GM23248 (cell line): ENCODE results near the gene TRAPPC12. TPM values are rescaled to one million over a fixed set of nuclear protein-coding genes. Genes with fewer than 3 reads are reported as not detected.

Source experiments
- DNase-seq: peaks from one replicate; pipeline ENCODE4 v3.0.0-alpha.2; 2015
- H2AFZ ChIP-seq: fragments of 200-600 bp; sonication (generic); 2 replicates; pipeline ENCODE4 v1.6.1; 2016; ENCODE audit warnings: antibody characterized with exemption
- H3F3A ChIP-seq: fragments of 200-600 bp; sonication (generic); 2 replicates; pipeline ENCODE4 v1.6.1; 2016; ENCODE audit warnings: mild to moderate bottlenecking, antibody characterized with exemption, mixed run types; ENCODE audit not compliant: insufficient read depth
- H3K27ac ChIP-seq: fragments of 200-600 bp; sonication (generic); 2 replicates; pipeline ENCODE4 v1.5.1; 2016; ENCODE audit warnings: mild to moderate bottlenecking
- H3K27me3 ChIP-seq: fragments of 200-600 bp; sonication (generic); replicated peaks from 2 replicates; pipeline ENCODE4 v1.6.1; 2016; ENCODE audit warnings: mild to moderate bottlenecking; ENCODE audit not compliant: insufficient read depth
- H3K36me3 ChIP-seq: fragments of 200-600 bp; sonication (generic); 2 replicates; pipeline ENCODE4 v1.6.1; 2016; ENCODE audit warnings: low read depth, mild to moderate bottlenecking
- H3K4me1 ChIP-seq: fragments of 200-600 bp; sonication (generic); 2 replicates; pipeline ENCODE4 v1.6.1; 2016; ENCODE audit warnings: mild to moderate bottlenecking; ENCODE audit not compliant: insufficient read depth
- H3K4me2 ChIP-seq: fragments of 200-600 bp; sonication (generic); one replicate; pipeline ENCODE4 v1.6.1; 2016; ENCODE audit warnings: mild to moderate bottlenecking; ENCODE audit not compliant: unreplicated experiment
- H3K4me3 ChIP-seq: fragments of 200-600 bp; sonication (generic); 2 replicates; pipeline ENCODE4 v1.5.1; 2016; ENCODE audit warnings: mild to moderate bottlenecking
- H3K79me2 ChIP-seq: fragments of 200-600 bp; sonication (generic); 2 replicates; pipeline ENCODE4 v1.6.1; 2016; ENCODE audit warnings: mild to moderate bottlenecking; ENCODE audit not compliant: insufficient read depth
- H3K9ac ChIP-seq: fragments of 200-600 bp; sonication (generic); 2 replicates; pipeline ENCODE4 v1.6.1; 2016; ENCODE audit warnings: mild to moderate bottlenecking
- H3K9me2 ChIP-seq: fragments of 200-600 bp; sonication (generic); 2 replicates; pipeline ENCODE4 v1.6.1; 2016; ENCODE audit warnings: mixed run types, mild to moderate bottlenecking, moderate library complexity; ENCODE audit not compliant: insufficient read depth
- H3K9me3 ChIP-seq: fragments of 200-600 bp; sonication (generic); one replicate; pipeline ENCODE4 v1.6.1; 2017; ENCODE audit warnings: low read depth
- H4K20me1 ChIP-seq: fragments of 200-600 bp; sonication (generic); 2 replicates; pipeline ENCODE4 v1.6.0; 2016; ENCODE audit not compliant: insufficient read depth
- EZH2 ChIP-seq: fragments of 200-600 bp; sonication (generic); IDR thresholded peaks from 2 replicates; pipeline ENCODE4 v1.6.1; 2018; ENCODE audit warnings: antibody characterized with exemption, mild to moderate bottlenecking; ENCODE audit not compliant: insufficient read depth, poor library complexity, severe bottlenecking
- EZH2phosphoT487 ChIP-seq: fragments of 200-600 bp; sonication (generic); IDR thresholded peaks from 2 replicates; pipeline ENCODE4 v1.6.1; 2018; ENCODE audit warnings: antibody characterized with exemption, moderate library complexity, mild to moderate bottlenecking, low read depth; ENCODE audit not compliant: insufficient read depth
- WGBS, 2 experiments: methylation state at CpG; one replicate each; pipeline ENCODE4 v1.1.6; 2015 to 2017; ENCODE audit warnings: low lambda C conversion rate in 2 of 2, low coverage in 1 of 2; ENCODE audit errors: missing lambda C conversion rate in 2 of 2; 5-methylcytosine and 5-hydroxymethylcytosine counted together
- in situ Hi-C: fragments of 300-500 bp; cut with MboI; formaldehyde crosslinking; loops from 2 replicates; pipeline ENCODE4 v1.15.0; 2020
- polyA plus RNA-seq: library from polyadenylated mRNA; unstranded; fragments of >200 nt; fragmentation: Nextera tagmentation; extraction: Ambion mirVana; gene quantifications from 2 replicates; pipeline ENCODE4 v1.2.1, GENCODE V29; 2016
- total RNA-seq: library from RNA; depleted of rRNA; stranded (reverse); fragments of >200 nt; shearing (Covaris generic); gene quantifications from 2 replicates; pipeline ENCODE4 v1.2.3, GENCODE V29; 2014

TRAPPC12 gene
- total and polyA plus RNA-seq, 2 experiments from 2014 or later = 29.3 to 48.1 TPM

- H3K79me2 ChIP-seq = no peaks in the 10 kb centered on the region
- H3K4me1 ChIP-seq = no peaks in the 10 kb centered on the region
- no peaks in the 10 kb centered on the region for H3K27me3 ChIP-seq
- DNase-seq = no peak
- H2AFZ ChIP-seq = no peak overlapping the region
- no peak overlapping the region for H3K9ac ChIP-seq
- H3K27ac ChIP-seq = no peak overlapping the region
- in situ Hi-C loops = no loop called here
- H3K4me3 ChIP-seq = no peak overlapping the region
- TF ChIP-seq EZH2phosphoT487 (no peak), EZH2 (no peak)
- 96 to 97% methylated on average over 23 to 29 of the region's 29 CpGs for WGBS, 2 experiments
- H3K36me3 ChIP-seq = no peaks in the 10 kb centered on the region
- H3K9me3 ChIP-seq = no peaks in the 10 kb centered on the region
- H3F3A ChIP-seq = no peaks in the 10 kb centered on the region
- H3K9me2 ChIP-seq = no peaks in the 10 kb centered on the region
- no peak overlapping the region for H3K4me2 ChIP-seq
- no peaks in the 10 kb centered on the region for H4K20me1 ChIP-seq
Observed at GRCh38 chr2:3486047-3487027, 106.8 kb downstream of the TRAPPC12 start.

- H3K4me3 ChIP-seq = no peak overlapping the region
- in situ Hi-C loops = no loop called here
- H3K4me1 ChIP-seq = no peaks in the 10 kb centered on the region
- H3K9me3 ChIP-seq = no peaks in the 10 kb centered on the region
- no peak overlapping the region for H2AFZ ChIP-seq
- 62 to 66% methylated on average over 9 of the region's 9 CpGs for WGBS, 2 experiments
- no peaks in the 10 kb centered on the region for H3K27me3 ChIP-seq
- DNase-seq = peak; percentile 13
- H3K36me3 ChIP-seq = no peaks in the 10 kb centered on the region
- no peak overlapping the region for H3K9ac ChIP-seq
- H3K27ac ChIP-seq = no peak overlapping the region
- no peaks in the 10 kb centered on the region for H3K9me2 ChIP-seq
- no peaks in the 10 kb centered on the region for H3F3A ChIP-seq
- TF ChIP-seq EZH2 (no peak), EZH2phosphoT487 (no peak)
- H3K4me2 ChIP-seq = no peak overlapping the region
- no peaks in the 10 kb centered on the region for H4K20me1 ChIP-seq
- no peaks in the 10 kb centered on the region for H3K79me2 ChIP-seq
Observed at GRCh38 chr2:3487028-3487425, 107.5 kb downstream of the TRAPPC12 start.

- Histone ChIP-seq H3K9ac (no peak overlapping the region), H3K79me2 (no peaks in the 10 kb centered on the region), H3K36me3 (no peaks in the 10 kb centered on the region), H3K4me1 (no peaks in the 10 kb centered on the region), H3K9me2 (no peaks in the 10 kb centered on the region), H3K27ac (no peak overlapping the region), H4K20me1 (no peaks in the 10 kb centered on the region), H3K4me2 (no peak overlapping the region), H3K9me3 (no peaks in the 10 kb centered on the region), H3F3A (no peaks in the 10 kb centered on the region), H3K4me3 (no peak overlapping the region), H2AFZ (no peak overlapping the region), H3K27me3 (no peaks in the 10 kb centered on the region)
- peak; percentile 21 for DNase-seq
- no peak for TF ChIP-seq EZH2phosphoT487
- TF ChIP-seq EZH2 = no peak
- in situ Hi-C loops = no loop called here
- 24 to 27% methylated on average over 10 of the region's 10 CpGs for WGBS, 2 experiments
Observed at GRCh38 chr2:3487432-3487831, 107.9 kb downstream of the TRAPPC12 start.

GRCh38 chr2:3488061-3488531, 108.6 kb downstream of the TRAPPC12 start:
- Histone ChIP-seq H3K4me2 (no peak overlapping the region), H3K36me3 (no peaks in the 10 kb centered on the region), H3K27ac (no peak overlapping the region), H2AFZ (no peak overlapping the region), H4K20me1 (no peaks in the 10 kb centered on the region), H3F3A (no peaks in the 10 kb centered on the region), H3K9ac (no peak overlapping the region), H3K27me3 (no peaks in the 10 kb centered on the region), H3K4me1 (no peaks in the 10 kb centered on the region), H3K9me2 (no peaks in the 10 kb centered on the region), H3K4me3 (no peak overlapping the region), H3K9me3 (no peaks in the 10 kb centered on the region), H3K79me2 (no peaks in the 10 kb centered on the region)
- TF ChIP-seq EZH2phosphoT487 (no peak), EZH2 (no peak)
- no peak for DNase-seq
- 46 to 48% methylated on average over 6 of the region's 6 CpGs for WGBS, 2 experiments
- in situ Hi-C loops = no loop called here
